Fibroblast of the aortic adventitia (primary cell): Measurements from ENCODE around the gene CES5A. TPM values are rescaled to one million over a fixed set of nuclear protein-coding genes. Genes with fewer than 3 reads are reported as not detected.
A peak's percentile ranks its signal among the peaks of the same experiment; 100 is the strongest.
"Not testable (repeated sequence)": the region's sequence is repeated elsewhere in the genome, so short reads cannot be mapped to it uniquely, and the experiment has no call there.

Experiments
- DNase-seq: peaks from one replicate; pipeline ENCODE4 v3.0.0-alpha.2; 2010; ENCODE audit warnings: low read depth
- H3K4me3 ChIP-seq: 2 replicates; pipeline ENCODE4 v1.5.1; 2011; ENCODE audit warnings: low read depth, mild to moderate bottlenecking, control low read depth, low read length, moderate library complexity
- CTCF ChIP-seq: IDR thresholded peaks from 2 replicates; pipeline ENCODE4 v1.5.1; 2011; ENCODE audit warnings: mild to moderate bottlenecking, low read length, control low read depth, inconsistent platforms; ENCODE audit not compliant: insufficient read depth
- total RNA-seq: library from RNA; depleted of rRNA; stranded (reverse); fragments of >200 nt; gene quantifications from 2 replicates; pipeline ENCODE4 v1.2.3, GENCODE V29; 2012; ENCODE audit warnings: low replicate concordance

Gene CES5A
- total RNA-seq, 1 donor = not detected

- TF ChIP-seq CTCF = peak; percentile 76
- peak; percentile 61 for DNase-seq
- H3K4me3 ChIP-seq = no peak overlapping the region
Measured at GRCh38 chr16:55842369-55843104, 32.6 kb downstream of the CES5A start.

DNA sequence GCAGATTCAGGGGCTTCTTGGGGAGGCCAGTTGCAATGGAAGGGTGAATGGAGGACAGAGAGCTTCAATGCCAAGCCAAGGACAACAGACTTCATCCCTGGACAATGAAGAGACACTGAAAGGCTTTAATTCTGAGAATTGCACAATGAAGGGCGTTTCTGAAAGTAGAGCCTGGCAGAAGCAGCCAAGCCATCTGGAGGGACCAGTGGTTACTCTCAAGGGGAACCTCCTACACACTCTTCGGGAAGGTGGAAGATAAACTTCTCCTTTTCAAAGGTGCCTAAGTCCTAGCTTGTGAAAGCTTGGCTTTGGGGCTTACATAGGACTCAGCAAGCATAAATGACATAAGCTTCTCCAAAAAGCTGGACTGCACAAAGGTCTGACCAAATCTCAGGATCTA is 36.1 kb downstream of the CES5A start:
- no peak for DNase-seq
- H3K4me3 ChIP-seq = no peak overlapping the region

DNA sequence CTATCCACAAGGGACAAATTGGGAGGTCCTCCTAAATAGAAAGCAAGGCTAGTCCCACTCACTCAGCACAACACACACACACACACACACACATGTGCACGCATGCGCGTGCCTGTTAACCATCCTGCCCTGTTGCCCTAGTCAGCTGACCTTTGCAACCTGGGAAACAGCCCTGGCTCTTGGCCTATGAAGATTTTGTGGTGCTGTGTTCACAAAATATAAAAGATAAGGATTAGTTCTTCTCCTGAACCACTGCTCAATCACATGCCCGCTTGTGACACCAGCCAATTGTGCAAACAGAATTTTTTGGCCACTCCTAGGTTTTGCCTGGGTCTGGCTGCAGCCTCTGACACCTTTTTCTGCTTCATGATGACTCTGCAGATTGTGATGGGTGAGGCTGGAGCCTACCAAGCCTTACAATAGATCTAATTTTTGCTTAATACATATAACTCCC is 39.0 kb downstream of the CES5A start:
- no peak overlapping the region for H3K4me3 ChIP-seq
- DNase-seq = peak; percentile 6
- no peak for TF ChIP-seq CTCF

More for the DNA sequence above, 36.1 kb downstream of the CES5A start:
- TF ChIP-seq CTCF = no peak

DNA sequence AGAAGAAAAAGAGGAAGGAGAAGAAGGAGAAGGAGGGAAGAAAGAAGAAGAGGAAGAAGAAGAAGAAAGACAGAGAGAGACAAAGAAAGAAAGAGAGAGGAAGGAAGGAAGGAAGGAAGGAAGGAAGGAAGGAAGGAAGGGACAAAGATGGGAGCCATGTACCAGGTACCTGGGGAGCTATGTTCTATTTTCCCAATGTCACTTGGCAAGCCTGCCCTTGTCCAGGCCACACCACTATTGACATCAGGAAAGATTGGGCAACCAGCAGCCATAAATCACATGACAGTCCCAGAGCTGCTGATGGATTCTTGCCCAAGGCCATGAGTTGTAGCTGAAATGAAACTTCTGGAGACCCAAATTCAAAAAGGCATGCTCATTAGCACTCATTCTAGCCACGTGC is 39.6 kb downstream of the CES5A start:
- TF ChIP-seq CTCF = no peak
- H3K4me3 ChIP-seq = no peak overlapping the region
- DNase-seq = peak; percentile 3

GRCh38 chr16:55835173-55835572 is 40.0 kb downstream of the CES5A start:
- not testable (repeated sequence) for DNase-seq, H3K4me3 ChIP-seq

DNA sequence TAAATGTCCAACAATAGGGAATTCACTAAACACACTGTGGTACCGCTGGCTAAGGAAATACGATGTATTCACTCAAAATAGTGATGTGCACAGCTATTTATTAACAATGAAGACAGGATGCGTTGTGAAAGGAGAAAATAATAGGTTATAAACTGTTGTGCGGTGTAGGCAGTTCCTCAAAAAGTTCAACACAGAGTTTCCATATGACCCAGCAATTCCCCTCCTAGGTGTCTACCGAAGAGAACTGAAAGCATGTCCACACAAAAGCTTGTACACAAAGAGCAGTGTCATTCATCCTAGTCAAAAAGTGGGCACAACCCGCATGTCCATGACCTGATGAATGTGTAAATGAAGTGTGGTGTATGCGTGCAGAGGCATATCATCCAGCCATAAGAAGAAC is 41.1 kb downstream of the CES5A start:
- no peak overlapping the region for H3K4me3 ChIP-seq
- no peak for TF ChIP-seq CTCF
- no peak for DNase-seq

- H3K4me3 ChIP-seq = no peak within 1 kb of the TSS
- TF ChIP-seq CTCF = no peak
- no peak for DNase-seq
Measured at GRCh38 chr16:55832773-55833691, 42.1 kb downstream of the CES5A start, which contains the start of gene CES1. Gene CES1, minus strand, starts transcription at chr16:55833096. Its CDS starts 41 bp downstream, at chr16:55833055.
